KMS-11 (cell line): ENCODE results near the gene PRELID3B.
"Not testable (repeated sequence)": the region's sequence is repeated elsewhere in the genome, so short reads cannot be mapped to it uniquely, and the experiment has no call there.

Source experiments
- H2AFZ ChIP-seq: fragments of 200-600 bp; sonication (generic); 2 replicates; pipeline ENCODE4 v1.6.1; 2016; ENCODE audit warnings: antibody characterized with exemption, mixed run types, low read depth
- H3K27ac ChIP-seq: fragments of 200-600 bp; sonication (generic); 2 replicates; pipeline ENCODE4 v1.6.1; 2016; ENCODE audit warnings: mild to moderate bottlenecking, mixed run types
- H3K27me3 ChIP-seq: fragments of 200-600 bp; sonication (generic); 2 replicates; pipeline ENCODE4 v1.6.1; 2017; ENCODE audit warnings: mild to moderate bottlenecking, low read depth, mixed run types, moderate library complexity; ENCODE audit not compliant: insufficient read depth
- H3K36me3 ChIP-seq: fragments of 200-600 bp; sonication (generic); 2 replicates; pipeline ENCODE4 v1.6.1; 2017; ENCODE audit warnings: mild to moderate bottlenecking, mixed run types; ENCODE audit not compliant: insufficient read depth
- H3K4me1 ChIP-seq: fragments of 200-600 bp; sonication (generic); 2 replicates; pipeline ENCODE4 v1.6.1; 2016; ENCODE audit warnings: mild to moderate bottlenecking, low read depth, mixed run types; ENCODE audit not compliant: poor library complexity, severe bottlenecking
- H3K4me2 ChIP-seq: fragments of 200-600 bp; sonication (generic); 2 replicates; pipeline ENCODE4 v1.7.0; 2016; ENCODE audit warnings: mild to moderate bottlenecking, mixed run types
- H3K4me3 ChIP-seq: fragments of 200-600 bp; sonication (generic); IDR thresholded peaks from 2 replicates; pipeline ENCODE4 v1.6.1; 2017; ENCODE audit warnings: low read depth, low read length, mixed read lengths; ENCODE audit not compliant: insufficient read depth
- H3K79me2 ChIP-seq: fragments of 200-600 bp; sonication (generic); 2 replicates; pipeline ENCODE4 v1.6.1; 2016; ENCODE audit warnings: low read depth, mixed run types; ENCODE audit not compliant: insufficient read depth
- H3K9ac ChIP-seq: fragments of 200-600 bp; sonication (generic); 2 replicates; pipeline ENCODE4 v1.6.1; 2016; ENCODE audit warnings: mild to moderate bottlenecking, mixed run types
- H4K20me1 ChIP-seq: fragments of 200-600 bp; sonication (generic); 2 replicates; pipeline ENCODE4 v1.6.1; 2016; ENCODE audit warnings: mild to moderate bottlenecking, mixed run types; ENCODE audit not compliant: insufficient read depth
- TF ChIP-seq, protein P1 (sequence below): fragments of 200-600 bp; sonication (generic); conservative IDR thresholded peaks from 2 replicates; pipeline ENCODE4 v1.6.1; 2017; ENCODE audit warnings: low read depth, mild to moderate bottlenecking, antibody characterized with exemption, low read length, moderate library complexity, mixed read lengths

The PRELID3B gene

DNA sequence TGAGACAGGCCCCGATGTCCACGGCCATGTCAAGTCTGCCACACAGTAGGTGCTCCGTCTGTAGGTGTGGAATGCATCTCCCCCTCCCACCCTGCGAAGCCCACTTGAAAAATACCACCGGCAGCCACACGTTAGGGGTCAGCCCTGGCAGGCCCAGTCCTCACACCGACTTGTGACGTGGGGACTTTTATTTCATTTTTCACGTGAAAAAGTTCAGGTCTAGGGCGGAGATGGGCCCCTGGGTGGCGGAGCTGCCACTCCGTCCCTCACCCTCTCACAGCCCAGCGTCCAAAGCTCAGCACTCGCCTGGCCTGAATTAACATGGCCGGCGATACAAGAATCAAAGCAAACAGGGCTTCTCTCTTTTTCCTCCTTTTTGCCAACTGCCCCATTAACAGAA lies 27.2 kb downstream of the PRELID3B start:
- Histone ChIP-seq H3K4me2 (no peak overlapping the region), H3K9ac (no peak overlapping the region), H3K27ac (no peak overlapping the region), H3K4me3 (no peak overlapping the region), H3K79me2 (no peaks in the 10 kb centered on the region), H3K4me1 (no peaks in the 10 kb centered on the region), H3K36me3 (no peaks in the 10 kb centered on the region), H2AFZ (no peak overlapping the region), H3K27me3 (no peaks in the 10 kb centered on the region), H4K20me1 (no peaks in the 10 kb centered on the region)
- TF ChIP-seq, protein P1, sequence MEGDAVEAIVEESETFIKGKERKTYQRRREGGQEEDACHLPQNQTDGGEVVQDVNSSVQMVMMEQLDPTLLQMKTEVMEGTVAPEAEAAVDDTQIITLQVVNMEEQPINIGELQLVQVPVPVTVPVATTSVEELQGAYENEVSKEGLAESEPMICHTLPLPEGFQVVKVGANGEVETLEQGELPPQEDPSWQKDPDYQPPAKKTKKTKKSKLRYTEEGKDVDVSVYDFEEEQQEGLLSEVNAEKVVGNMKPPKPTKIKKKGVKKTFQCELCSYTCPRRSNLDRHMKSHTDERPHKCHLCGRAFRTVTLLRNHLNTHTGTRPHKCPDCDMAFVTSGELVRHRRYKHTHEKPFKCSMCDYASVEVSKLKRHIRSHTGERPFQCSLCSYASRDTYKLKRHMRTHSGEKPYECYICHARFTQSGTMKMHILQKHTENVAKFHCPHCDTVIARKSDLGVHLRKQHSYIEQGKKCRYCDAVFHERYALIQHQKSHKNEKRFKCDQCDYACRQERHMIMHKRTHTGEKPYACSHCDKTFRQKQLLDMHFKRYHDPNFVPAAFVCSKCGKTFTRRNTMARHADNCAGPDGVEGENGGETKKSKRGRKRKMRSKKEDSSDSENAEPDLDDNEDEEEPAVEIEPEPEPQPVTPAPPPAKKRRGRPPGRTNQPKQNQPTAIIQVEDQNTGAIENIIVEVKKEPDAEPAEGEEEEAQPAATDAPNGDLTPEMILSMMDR: no peak

DNA sequence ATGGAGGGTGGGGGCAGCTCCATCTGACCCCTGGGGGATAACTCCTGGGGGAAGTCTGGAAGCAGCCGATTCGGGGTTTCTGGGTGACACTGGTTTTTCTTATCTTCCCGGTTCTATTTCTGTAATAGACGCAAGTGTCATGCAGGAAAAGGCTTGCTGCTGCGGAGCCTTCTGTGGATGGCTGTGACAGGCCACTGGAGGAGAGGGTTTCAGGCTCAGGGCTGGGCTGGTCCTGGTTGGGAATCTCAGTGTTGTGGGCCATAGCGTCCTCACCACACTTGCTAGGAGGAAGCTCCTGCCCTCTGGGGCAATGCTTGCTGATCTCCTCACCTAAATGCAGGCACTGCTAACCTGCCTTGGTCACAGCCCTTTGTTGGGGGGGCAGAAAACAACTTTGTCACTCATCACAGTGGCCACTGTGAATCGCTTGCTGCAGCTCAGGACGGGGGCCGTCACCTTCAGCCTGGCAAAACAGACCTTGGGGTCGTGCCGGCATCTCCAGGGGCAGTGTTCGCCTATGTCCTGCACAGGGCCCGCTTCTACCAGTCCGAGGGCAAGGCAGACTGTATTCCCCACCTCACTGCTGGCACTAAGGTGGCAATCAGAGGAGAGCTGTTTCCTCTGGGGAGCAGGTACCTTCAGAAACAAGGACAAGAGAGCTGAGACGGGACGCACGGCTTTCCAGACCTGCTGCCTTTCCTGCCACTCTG lies 27.8 kb downstream of the PRELID3B start:
- TF ChIP-seq, protein P1: no peak
- Histone ChIP-seq H3K36me3 (no peaks in the 10 kb centered on the region), H3K27ac (no peak overlapping the region), H3K9ac (no peak overlapping the region), H4K20me1 (no peaks in the 10 kb centered on the region), H3K4me2 (no peak overlapping the region), H3K27me3 (no peaks in the 10 kb centered on the region), H3K4me1 (no peaks in the 10 kb centered on the region), H3K4me3 (no peak overlapping the region), H2AFZ (no peak overlapping the region), H3K79me2 (no peaks in the 10 kb centered on the region)

DNA sequence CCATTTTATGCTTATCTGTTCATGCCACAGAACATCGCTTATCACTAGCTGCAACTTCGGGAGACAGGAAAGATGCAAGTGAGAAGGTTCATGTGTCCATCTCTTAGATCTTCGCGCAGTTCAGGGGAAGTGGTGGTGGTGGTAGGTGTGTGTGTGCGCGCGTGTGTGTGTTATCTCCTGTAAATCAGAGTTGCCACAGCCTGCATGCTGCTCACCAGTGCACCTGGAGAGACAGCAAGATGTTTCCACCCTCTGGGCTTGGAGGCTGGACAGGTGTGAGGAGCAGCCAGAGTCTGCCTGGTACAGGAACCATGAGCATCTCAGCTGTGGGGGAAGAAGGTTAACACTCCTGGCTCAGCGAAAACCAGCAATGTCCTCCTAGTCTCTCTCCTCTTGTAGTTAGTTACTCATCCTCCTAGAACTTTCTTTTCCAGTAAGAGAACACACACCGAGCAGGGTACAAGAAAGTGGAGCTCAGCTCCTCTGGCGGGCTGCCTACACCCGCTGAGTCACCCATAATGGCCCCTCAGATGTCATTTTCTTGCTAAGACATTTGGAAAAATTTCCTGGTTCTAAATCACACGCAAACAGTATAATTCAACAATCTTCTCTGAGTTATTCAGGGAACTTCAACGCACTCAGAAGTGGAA lies 28.5 kb downstream of the PRELID3B start:
- no peaks in the 10 kb centered on the region for H4K20me1 ChIP-seq
- no peaks in the 10 kb centered on the region for H3K27me3 ChIP-seq
- no peak overlapping the region for H3K4me3 ChIP-seq
- no peaks in the 10 kb centered on the region for H3K4me1 ChIP-seq
- TF ChIP-seq, protein P1: no peak
- no peaks in the 10 kb centered on the region for H3K79me2 ChIP-seq
- no peak overlapping the region for H3K9ac ChIP-seq
- H2AFZ ChIP-seq: no peak overlapping the region
- H3K4me2 ChIP-seq: no peak overlapping the region
- H3K27ac ChIP-seq: no peak overlapping the region
- no peaks in the 10 kb centered on the region for H3K36me3 ChIP-seq

DNA sequence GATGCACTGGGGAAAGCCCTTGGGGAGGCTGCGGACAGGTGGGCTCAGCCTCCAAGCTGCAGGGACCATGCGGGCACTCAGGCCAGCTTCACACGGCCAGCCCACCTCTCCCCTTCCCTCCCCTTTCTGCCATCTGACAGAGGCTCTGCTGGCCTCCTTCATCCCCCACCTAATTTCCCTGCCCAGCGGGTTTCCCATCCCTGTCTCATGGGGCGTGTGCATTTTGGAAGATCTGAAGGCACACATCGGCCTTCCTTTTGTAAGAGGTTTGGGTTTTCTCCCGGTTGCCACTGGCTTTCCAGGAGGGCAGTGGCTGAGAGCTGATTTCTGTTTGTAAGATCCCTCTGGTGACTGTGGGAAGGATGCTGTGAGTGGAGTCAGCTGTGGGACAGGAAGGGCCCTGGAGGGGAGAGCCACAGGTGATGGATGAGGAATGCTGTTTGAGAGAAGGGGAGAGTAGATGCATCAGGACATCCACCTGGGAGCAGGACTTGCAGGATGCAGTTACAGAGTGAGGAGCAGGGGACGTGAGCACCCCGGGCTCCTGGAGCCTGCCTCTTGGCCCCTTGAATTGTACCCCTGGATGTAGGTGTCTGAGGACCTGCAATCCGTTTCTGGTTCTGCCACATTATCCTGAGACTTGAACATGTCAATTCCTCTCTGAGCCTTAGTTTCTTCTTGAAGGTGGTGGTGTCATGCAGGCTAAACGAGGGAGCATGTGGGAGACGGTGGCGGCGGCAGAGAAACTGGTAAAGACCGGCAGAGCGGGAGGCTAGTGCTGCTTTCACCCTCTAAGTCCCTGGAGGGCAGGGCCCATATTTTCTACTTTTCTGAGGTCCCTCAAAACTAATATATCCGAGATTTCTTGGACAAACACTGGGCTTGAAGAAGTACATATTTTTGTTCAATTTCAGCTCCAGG lies 29.3 kb downstream of the PRELID3B start:
- no peak overlapping the region for H3K27ac ChIP-seq
- no peak overlapping the region for H2AFZ ChIP-seq
- no peak overlapping the region for H3K4me2 ChIP-seq

DNA sequence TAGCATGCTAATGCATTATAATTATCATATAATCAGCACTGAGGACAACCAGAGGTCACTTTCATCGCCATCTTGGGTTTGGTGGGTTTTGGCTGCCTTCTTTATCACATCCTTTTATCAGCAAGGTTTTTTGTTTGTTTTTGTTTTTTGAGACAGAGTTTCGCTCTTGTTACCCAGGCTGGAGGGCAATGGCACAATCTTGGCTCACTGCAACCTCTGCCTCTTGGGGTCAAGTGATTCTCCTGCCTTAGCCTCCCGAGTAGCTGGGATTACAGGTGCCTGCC lies 30.8 kb downstream of the PRELID3B start:
- H3K36me3 ChIP-seq, H3K27ac ChIP-seq, H3K4me2 ChIP-seq, H4K20me1 ChIP-seq, H3K4me3 ChIP-seq, H3K79me2 ChIP-seq, H2AFZ ChIP-seq, H3K9ac ChIP-seq, H3K27me3 ChIP-seq, H3K4me1 ChIP-seq: not testable (repeated sequence)

More for the DNA sequence above, 29.3 kb downstream of the PRELID3B start:
- TF ChIP-seq, protein P1: no peak
- Histone ChIP-seq H3K9ac (no peak overlapping the region), H3K27me3 (no peaks in the 10 kb centered on the region), H3K4me1 (no peaks in the 10 kb centered on the region), H3K4me3 (no peak overlapping the region), H3K79me2 (no peaks in the 10 kb centered on the region), H3K36me3 (no peaks in the 10 kb centered on the region), H4K20me1 (no peaks in the 10 kb centered on the region)
